GM19463 (cell line): ENCODE measurements around the gene C6orf136.
A peak's percentile ranks its signal among the peaks of the same experiment; 100 is the strongest.
"Not testable (repeated sequence)": the region's sequence is repeated elsewhere in the genome, so short reads cannot be mapped to it uniquely, and the experiment has no call there.

Source experiments
- ATAC-seq: cut with Tn5 transposase; IDR thresholded peaks from one replicate; pipeline ENCODE4 v1.9.1; 2021; ENCODE audit warnings: mild to moderate bottlenecking, moderate library complexity; ENCODE audit not compliant: unreplicated experiment

C6orf136 gene

GRCh38 chr6:30657454-30657853 is 10.5 kb downstream of the C6orf136 start:
- no peak for ATAC-seq

- ATAC-seq, result not testable (repeated sequence)
These were observed 11.0 kb downstream of the C6orf136 start for GRCh38 chr6:30657922-30658321.

GRCh38 chr6:30664994-30665767 is 18.2 kb downstream of the C6orf136 start:
- no peak for ATAC-seq

- not testable (repeated sequence) for ATAC-seq
These were observed 19.4 kb downstream of the C6orf136 start for GRCh38 chr6:30666300-30666699.

DNA sequence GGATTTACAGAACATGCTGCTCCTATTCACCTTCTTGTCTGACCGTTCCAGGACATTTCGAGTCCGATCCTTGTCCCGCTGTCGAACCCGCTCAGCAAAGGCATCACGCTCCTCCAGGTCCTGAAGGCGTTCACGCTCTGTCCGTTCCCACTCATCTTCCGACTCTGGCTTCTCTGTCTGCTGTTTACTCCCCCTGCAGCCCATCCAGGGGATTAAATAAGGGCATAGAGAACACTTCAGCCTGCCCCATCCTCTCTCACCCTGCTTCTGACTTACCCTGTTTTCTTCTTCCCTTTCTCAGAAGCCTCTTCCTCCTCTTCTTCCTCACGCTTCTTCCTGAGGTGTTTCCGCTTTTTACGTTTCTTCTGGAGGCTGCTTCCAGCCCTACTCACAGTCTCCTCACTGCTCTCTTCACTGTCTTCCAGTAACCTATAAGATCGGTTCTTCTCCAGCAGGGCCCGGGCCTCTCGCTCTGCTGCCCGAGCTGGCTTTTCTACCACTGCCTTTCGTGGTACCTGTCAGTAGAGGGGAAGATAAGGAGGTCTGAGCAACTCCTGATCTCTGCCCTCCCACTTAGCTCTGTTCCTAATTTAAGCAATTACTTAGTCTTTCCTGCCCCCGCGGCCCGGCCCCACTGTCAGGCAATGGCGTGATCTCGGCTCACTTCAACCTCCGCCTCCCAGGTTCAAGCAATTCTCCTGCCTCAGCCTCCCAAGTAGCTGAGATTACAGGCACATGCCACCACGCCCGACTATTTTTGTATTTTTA is 24.0 kb downstream of the C6orf136 start:
- no peak for ATAC-seq

GRCh38 chr6:30672445-30673253 is 25.7 kb downstream of the C6orf136 start, which contains the start of gene DHX16:
TSS of gene DHX16 (minus strand) at chr6:30673006. CDS start at chr6:30672841, 165 bp downstream.
- ATAC-seq, result no peak

- ATAC-seq, result no peak
These were observed 29.8 kb downstream of the C6orf136 start for GRCh38 chr6:30676660-30677285.

- ATAC-seq, result peak; percentile 45
These were observed 32.2 kb downstream of the C6orf136 start for GRCh38 chr6:30678964-30679726.

DNA sequence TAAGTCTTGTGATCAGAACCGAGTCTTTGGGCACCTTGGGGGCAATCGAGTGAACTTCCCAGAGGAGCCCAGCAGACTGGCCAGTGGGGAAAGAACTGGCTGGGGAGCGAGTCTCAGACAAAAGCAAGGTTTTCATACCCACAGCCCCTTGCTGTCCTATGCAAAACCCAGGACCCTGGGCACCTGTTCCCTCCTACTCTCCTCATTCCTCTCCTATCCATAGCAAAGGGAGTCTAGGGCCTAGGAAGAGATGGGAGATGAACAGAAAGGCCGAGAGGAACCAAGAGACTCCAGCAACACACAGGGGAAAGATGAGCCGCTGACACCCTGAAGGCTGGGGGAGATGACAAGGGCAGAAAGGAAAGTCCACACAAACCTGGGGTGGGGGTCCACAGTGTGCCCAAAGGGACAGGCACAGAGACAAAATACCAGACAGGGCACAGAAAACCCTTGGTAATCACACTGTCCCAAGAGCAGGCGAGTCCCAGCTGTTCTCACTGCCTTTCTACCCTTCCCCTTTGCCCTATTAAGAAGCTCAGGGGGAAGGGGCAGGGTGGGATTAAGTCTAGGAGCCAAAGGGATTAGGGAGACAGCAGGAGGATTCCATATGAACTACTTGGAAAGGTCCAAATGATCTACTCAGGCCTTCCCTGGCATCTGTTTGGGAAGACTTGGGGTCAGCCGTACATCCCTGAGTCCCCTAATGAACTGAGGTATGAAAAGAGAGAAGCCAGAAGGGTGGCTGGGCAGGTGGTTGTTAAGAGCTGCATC is 33.0 kb downstream of the C6orf136 start:
- ATAC-seq, result no peak

DNA sequence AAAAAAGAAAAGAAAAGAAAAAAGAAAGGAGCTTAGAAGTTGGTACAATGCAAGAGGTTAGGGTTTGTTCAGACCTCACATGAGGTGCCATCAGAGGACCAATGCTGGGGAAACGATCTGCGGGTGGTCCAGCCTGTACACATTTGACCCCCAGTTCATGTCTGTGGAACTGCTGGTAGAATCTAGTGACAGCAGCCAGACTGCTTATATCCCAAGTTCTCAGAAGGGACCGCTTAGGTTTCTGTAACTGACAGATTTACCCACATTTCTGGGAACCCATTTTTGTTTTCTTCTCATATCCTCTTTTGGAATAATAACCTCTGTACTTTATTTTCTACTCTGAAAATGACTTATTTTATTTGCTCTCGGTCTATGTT is 34.8 kb downstream of the C6orf136 start:
- no peak for ATAC-seq

DNA sequence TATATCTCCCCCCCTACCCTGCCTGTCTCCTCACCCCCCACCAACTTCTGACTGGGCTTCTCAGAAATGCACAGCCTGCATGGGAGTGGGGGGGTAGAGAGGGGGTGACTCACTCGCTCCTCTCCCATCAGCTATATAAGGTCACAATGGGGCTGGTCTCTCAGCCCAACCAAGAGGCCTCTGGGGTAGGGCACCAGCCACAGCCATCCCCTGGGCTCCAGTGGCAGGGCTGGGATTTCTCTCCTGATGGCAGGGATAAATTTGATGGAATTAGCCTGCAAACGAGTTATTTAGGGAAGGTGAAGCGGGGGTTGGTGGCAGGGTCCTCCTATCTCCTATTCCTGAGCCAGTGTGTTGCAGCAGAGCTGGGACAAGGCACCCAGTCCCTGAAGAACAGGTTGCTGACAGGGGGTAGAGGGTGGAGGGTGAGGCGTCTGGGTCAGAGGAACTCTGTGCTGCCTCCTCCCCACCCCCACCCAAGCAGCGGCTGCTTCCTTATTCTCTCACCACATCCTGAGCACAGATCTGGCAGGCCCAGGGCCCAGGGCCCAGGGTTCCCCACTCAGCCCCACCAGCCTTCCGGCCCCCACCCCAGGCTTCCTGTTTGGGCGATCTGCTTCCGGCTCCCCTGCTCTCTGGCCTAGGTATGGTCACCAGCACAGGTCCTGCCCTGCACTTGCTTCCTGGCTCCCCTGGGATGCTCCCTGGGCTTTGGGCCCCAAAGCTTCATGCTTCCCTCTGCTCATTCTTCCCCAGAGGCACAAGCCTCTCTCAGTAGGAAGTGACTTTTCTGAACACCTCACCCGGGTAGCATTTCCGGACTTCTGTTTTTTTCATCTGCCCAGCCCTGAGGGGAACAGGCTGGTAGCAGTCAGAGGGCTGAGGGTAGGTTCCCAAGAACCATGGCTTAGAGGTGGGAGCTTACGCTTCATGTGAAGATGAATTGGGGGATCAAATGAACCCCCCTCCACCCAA is 35.5 kb downstream of the C6orf136 start:
- ATAC-seq, result peak; percentile 36

GRCh38 chr6:30683183-30683979 is 36.4 kb downstream of the C6orf136 start:
- no peak for ATAC-seq

GRCh38 chr6:30683980-30684338 is 37.0 kb downstream of the C6orf136 start:
- ATAC-seq, result no peak

GRCh38 chr6:30684386-30685156 is 37.6 kb downstream of the C6orf136 start:
- ATAC-seq, result no peak

DNA sequence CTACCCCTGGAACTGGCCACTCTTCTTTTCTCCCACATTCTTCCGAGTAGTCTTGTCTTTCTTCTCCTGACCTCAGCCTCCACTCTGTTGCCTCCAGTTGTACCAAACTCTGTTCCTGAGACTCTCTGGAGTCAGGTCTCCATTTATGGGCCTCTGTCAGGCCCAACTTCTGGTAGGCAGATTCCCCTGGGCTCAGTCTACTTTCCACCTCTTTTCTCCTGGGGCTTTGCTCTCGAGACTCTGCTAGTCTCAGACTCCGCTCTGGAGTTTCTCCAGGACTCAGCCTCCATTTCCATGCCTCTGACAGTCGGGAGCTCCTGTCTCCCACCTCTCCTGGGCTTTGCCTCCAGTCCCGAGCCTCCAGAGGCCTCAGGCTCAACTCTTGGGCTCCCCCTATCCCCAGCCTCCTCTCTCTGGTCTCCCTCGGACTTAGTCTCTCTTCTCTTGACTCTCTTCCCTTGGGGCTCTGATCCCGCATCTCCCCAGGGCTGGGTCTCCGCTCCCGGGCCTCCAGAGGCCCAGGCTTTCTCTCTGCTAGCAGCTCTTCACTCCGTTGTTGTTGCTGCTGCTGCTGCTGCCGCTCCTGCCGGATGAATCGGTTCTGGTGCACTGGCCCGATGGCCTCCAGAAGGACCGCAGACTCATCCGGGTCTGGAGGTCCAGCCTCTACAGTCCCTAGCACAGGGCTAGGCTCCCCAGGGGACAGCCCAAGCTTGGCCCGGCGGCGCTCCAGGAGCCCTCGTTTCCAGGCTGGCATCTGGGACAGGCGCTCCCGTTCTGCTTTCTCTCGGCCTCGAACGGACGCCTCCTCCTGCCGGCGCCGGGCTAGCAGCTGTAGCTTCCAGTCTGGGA is 38.5 kb downstream of the C6orf136 start:
- ATAC-seq, result no peak
